HG02610 (cell line): ENCODE data around the gene LPIN2.
"Not testable (repeated sequence)": the region's sequence is repeated elsewhere in the genome, so short reads cannot be mapped to it uniquely, and the experiment has no call there.

Experiments used
- ATAC-seq: cut with Tn5 transposase; IDR thresholded peaks from one replicate; pipeline ENCODE4 v1.9.1; 2021; ENCODE audit warnings: mild to moderate bottlenecking, moderate library complexity; ENCODE audit not compliant: unreplicated experiment

The LPIN2 gene

DNA sequence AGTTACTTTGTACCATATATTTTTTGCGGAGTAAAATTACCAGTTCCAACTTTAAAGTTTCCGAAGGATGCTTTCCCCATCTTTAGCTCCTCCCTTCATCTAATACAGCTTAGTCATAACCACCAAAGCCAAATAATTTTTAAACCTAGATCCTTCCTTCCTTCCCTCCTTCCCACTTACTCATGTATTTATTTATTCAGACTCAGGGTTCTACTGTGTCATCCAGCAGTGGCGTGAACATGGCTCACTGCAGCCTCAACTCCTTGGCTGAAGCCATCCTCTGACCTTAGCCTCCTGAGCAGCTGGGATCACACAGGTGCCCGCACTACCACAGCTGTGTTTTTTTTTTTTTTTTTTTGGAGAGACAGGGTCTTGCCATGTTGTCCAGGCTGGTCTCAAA, 4.4 kb downstream of the LPIN2 start:
- no peak for ATAC-seq

DNA sequence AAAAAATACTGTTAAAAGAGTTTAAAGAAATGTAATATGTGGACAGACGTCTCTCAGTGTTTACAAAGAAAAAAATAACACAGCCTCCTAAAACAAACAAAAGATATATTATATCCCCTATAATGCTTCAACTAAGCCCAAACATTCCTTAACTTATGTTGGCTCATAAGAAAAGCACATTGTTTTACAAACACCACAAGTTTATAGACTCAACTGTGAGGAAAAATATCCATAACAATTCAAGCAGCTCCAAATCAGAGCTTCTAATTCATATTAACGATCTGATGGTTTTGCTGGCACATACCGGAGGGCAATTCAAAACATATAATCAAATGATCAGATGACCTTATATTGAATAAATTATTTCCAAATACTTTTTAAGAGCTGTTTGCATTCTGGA, 5.5 kb downstream of the LPIN2 start:
- no peak for ATAC-seq

DNA sequence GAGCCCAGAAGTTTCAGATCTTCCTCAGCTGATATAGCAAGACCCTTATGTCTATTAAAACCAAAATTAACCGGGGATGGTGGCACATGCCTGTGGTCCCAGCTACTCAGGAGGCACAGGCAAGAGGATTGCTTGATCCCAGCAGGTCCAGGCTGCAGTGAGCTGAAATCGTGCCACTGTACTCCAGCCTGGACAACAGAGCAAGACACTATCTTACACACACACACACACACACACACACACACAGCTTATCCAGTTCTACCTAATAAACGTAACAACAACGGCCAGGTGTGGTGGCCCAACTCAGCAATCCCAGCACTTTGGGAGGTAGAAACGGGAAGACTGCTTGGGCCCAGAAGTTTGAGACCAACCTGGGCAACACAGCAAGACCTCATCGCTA, 7.5 kb downstream of the LPIN2 start:
- no peak for ATAC-seq

DNA sequence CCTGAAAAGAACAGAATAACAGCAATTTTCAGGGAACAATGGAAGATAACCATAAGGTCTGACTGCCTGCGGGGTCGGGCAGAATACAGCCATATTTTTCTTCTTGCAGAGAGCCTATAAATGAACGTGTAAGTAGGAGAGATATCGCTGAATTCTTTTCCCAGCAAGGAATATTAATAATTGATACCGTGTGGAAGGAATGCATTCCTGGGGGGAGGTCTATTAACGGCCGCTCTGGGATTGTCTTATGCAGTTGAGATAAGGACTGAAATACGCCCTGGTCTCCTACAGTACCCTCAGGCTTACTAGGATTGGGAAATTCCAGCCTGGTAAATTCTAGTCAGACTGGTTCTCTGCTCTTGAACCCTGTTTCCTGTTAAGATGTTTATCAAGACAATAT, 9.2 kb downstream of the LPIN2 start:
- not testable (repeated sequence) for ATAC-seq

DNA sequence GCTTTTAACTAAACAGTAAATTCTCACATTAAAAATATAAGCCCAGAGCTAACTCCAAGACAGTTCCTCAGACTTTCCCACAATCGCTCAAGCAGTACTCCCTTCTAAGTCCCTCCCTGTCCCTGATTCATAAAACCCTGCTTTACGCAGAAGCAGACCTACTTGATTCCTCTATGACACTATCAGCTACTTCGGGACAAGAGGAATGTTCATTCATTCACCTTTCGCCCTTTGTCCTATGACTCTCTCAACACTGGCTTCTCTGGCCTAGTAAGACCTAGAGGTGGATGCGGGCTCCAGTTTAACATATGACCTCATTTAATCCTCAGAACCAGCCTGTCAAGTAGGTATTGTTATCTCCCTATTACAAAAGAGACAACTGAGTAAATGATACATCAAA, 10.2 kb downstream of the LPIN2 start:
- ATAC-seq, result no peak

DNA sequence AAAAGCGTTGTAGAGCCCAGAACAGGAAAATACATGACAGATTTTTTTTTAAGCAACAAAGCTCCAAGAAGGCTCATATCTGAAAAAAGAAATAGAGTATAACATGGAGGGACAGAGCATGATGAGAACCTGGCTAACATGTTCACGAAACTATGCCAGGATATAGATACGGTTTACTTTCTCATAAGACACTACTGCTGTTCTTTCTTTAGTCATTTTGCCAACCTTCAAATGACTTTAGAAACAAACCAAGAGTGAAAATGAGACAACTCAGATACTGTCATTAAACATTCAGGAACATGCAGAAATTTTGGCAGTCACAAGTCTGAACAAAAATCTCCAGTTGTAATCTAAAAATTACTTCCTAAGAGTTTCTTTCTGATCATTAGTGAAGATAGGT, 14.3 kb downstream of the LPIN2 start:
- ATAC-seq, result no peak

DNA sequence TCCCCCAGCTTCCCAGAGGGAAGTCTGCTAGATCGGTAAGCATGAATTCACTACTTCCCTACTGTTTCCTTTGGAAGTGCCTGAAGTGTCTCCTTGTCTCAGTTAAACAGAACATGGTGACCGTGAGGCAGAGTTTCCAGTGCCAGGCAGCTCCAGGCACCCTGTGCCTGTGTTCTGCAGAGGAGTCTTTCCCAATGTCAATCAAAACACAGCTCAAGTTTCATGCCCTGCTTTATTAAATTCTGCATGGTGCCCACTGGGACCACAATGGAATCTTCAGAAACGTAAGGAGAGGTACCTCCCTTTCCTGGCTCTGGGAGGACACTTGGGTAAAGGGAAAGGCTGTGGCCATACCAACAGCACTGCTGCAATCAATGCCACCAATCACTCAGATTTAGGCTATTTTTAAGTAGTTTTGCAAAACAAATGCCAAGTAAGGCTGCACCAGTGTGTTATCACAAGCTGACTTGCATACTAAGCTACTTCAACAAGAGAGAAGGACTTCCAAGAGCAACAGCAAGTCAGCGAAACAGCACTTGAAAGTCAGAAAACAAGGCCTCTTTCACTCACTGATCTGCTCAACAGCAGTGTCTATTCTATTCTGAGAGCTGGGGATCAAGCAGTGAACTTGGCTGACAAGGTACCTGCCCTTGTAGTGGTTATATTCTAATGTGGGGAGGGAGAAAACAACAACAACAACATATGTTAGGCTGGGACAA, 14.9 kb downstream of the LPIN2 start:
- ATAC-seq, result no peak

DNA sequence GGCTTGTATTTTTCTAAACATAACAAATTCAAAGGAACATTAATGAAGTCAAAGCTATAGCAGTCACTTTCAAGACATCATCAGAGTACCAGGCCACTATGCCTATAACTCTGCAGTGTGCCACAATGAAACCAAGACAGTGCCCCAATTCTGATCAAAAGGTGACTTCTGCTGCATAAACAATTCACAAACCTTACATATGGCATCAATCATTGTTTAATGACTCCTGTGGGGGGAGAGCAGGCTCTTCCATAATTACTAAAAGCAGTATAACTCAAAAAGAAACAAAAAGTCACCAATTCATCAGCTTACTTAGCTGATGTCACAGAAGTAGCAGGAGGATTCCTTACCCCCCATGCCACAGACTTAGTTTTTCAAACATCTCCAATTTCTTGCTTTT, 15.5 kb downstream of the LPIN2 start:
- ATAC-seq, result no peak

DNA sequence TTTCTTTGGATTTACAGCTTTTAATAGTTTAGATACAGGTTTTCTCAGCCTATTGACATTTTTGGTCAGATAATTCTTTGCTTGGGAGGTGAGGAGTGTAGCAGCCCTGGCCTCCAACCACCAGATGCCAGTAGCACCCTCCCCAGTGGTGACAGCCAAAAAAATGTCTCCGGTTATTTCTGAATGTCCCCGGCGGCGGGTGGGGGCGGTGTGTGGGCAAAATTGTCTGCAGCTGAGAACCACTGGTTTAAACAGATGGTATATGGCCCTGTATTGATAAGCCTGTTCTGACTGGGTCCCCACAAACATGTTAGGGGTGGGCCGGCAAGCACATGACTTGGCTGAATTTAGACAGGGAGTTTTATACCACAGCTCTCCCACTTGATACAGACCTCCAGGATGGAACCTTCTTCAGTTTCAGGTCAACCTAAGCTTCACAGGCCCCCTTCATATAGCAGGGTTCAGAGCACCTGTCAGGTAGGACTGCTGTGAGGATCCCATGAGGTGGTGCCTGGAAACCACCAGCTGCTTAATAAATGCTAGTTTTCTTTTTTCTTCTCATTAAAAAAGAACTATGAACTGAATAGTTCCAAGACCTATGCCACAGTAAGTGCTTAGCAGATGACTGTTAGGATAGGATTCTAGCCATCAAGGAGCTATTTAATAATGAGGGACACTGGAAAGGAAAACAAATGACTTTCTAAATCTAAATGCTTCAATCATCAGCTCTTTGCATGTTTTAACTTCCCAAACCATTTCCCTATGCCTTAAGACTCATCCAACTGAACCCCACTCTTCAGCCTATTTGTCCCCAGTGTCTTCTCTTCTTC, 18.1 kb downstream of the LPIN2 start:
- peak; percentile 81 for ATAC-seq

DNA sequence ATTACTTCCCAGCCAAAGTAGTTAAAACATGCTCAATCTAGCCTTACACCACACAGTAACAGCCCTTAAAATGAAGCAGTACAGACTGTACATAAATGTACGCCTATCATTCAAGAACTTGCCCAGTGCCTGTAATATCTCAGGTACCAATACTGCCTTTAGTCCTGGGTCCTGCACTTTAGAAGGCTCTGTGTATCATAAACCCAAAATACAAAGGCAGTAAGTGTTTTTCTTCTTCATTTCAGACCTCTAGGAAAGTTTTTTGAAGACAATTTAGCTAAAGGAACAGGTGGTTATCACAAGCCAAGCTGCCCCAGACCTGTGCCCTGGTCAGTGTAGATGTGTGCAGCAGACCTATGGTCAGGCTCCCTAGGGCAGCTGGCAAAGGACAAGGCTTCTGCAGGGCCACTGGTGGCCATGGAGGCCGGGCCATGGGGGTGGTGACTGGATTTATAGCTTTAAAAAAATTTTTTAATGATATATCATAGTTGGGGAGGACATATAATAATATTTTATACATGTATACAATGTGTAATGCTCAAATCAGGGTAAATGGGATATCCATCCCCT, 18.8 kb downstream of the LPIN2 start:
- no peak for ATAC-seq

DNA sequence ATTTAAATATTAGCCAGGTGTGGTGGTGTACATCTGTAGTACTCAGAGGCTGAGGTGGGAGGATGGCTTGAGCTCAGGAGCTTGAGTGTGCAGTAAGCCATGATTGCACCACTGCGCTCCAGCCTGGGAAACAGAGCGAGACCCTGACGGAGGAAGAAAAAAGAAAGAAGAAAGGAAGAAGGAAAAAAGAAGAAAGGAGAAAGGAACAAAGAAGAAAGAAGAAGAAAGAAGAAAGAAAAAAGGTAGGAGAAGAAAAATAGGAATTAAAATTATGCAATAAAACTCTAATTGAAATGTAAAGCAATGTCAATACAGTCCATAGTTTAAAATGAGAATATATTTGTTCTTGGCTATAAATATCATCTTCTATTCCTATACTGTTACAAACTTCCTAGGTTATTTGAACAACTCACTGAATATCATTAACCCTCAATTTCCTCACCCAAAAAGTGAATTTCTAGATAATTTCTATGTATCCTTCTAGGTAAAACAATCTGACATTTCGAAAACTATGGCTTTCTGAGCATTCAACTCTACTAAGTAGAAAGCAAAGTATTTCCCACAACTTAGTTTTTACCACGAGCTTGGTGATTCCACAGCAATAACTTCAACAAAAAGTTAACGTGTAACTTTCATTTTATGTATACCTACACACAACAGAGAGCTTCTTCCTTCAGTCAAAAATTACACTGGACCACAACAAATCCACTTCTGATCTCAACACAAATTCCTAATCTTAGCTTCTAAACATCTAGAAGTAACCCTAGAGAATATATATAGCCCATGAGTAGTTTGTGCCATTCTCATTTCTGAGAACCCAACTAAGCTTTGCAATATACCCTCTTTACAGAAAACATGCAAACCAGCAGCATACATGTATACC, 19.7 kb downstream of the LPIN2 start:
- no peak for ATAC-seq

DNA sequence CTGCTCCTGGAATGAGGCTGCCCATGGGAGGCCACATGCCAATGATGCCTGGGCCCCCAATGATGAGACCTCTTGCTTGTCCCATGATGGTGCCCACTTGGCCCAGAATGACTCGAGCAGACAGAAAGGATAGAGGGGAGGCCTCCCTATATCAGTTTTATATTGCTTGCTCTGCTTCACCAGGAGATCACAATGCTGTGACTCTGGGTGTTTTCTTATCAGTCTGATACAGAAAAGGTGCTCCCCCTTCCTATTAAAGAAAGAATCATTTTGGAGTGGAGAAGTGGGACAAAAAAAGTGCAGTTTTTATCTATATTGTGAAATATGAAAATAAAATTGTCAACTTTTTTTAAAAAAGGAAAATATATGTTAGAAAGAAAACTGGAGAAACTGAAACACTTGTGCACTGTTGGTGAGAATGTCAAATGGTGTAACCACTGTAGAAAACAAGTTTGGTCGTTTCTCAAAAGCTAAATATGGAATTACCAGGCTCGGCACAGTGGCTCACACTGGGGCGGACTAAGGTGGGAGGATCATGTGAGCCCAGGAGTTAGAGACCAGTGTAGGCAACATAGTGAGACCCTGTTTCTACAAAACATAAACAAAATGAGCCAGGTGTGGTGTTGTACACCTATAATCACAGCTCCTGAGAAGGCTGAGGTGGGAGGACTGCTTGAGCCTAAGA, 21.8 kb downstream of the LPIN2 start:
- no peak for ATAC-seq

DNA sequence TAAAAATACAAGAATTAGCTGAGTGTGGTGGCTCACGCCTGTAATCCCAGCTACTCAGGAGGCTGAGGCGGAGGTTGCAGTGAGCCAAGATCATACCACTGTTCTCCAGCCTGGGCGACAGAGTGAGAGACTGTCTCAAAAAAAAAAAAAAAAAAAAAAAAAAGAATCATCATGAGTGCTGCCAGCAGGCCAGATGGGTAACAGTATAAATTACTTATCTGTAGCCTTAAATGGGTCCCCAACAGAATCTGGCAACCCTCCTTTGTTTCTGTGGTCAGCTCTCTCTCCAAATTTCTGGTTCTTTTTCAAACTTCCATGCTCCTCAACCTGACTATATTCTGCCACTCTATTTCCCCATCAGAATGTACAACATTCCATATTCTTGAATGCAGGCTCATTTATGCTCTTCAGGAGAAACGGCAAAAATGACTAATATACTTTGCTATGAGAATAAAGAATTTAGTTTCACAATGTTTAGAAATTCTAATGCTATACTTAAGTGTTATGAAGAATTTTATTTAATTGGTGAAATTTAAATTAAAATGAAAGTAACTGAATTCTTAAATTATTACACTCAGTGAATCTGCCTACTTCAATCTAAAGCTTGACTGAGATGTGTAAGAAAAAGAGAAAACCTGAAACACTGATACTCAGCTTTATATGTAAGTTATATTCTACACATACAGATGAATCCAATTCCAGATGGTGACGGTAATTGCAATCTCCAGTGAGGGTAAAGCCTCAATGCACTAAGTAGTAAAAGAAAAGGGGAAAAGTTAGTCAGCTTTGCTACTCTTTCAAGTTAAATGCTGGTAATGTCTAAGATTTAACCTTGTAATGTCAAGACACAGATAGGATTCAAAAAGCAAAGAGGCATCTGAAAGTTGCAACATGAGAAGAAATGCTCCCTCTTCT, 24.8 kb downstream of the LPIN2 start:
- ATAC-seq, result no peak

DNA sequence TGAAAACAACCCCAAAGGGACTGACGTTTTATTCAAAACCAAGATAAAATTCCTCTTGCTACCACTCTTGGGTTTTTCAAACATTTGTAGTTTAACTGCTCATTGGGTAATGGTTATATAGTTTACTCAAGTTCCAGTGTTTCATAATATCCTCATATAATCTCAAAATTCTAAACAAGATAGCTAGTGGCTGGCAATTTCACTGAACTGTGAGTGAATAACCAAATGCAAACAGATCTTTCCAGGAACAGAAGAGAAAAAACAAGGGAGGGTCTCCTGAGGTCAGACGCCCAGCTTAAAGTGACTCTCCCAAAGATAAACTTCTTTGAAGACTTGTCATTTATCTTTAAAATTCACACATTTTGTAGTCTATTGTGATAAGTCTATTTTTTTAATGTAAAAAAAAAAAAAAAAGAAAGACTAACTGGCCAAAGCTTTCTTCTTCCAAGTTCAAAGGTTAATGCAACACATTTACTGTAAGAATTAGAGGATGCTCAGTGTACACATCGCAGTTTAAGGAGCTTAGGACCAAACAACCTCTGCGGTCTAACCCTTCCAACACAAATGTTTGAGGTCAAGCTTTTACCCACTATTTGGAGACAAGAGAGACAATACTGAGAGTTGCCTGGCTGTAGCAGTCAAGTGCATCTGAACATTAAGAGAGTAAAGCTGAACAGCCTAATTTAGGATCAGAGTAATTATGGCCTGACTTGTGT, 26.6 kb downstream of the LPIN2 start:
- no peak for ATAC-seq

DNA sequence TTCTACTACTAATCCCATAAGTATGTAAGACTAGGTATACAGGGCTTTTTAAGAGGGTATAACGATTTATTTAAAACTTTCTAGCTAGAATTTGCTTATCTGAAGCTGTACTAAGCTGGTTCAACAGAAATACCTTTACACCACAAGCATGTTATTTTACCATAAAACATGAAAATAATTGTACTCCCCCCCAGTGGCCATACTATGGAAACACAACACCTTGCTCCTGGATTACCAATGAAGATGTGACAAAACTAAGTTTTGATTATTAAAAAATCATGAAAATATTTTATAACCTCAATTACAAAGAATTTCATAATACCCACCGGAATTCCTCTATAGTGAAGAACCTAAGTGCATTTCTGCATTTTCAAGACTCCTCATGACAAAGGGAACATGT, 27.3 kb downstream of the LPIN2 start:
- ATAC-seq, result peak; percentile 48

DNA sequence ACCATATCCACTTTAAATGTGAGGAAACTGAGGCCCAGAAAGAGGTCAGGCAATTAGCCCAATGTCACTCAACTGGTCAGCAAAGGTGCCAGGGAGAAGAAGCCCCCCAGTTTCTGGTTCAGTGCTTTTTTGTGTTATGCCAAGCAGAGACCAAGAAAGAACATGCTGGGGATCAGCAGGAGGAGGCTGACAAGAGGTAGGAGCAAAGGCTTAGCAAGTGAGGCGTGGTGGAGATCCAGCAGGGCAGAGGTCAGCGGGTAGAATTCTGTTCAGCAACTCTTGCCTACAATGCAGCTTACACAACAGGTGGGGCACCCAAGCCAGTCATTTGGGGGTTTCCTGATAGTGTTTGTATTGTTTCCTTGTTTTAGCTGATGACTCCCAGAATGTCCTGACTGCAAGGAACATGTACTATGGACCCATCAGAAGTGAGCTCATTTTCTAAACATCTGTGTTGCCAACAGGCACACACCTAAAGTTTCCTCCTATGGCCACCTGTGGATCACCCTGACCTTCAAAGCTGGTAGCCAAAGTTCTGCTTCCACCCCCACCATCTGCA, 28.2 kb downstream of the LPIN2 start:
- ATAC-seq, result no peak

DNA sequence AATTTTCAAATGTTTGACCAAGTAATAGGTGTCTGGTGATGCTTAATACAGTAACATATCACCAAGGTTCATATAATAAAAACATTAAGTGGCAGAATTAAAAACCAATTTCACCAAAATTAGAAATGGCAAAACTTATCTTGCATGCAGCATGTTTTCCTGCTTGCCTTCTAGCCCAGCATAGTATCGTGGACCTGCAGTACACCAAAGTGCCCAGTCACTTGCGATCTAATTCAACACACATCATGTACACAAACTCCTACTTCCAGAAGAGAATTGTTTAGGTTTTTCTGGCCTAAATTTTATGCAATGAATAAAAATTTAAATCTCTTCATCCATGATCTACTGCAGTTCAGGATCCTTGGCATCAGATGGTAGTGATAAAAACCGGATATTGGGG, 28.9 kb downstream of the LPIN2 start:
- ATAC-seq, result no peak

DNA sequence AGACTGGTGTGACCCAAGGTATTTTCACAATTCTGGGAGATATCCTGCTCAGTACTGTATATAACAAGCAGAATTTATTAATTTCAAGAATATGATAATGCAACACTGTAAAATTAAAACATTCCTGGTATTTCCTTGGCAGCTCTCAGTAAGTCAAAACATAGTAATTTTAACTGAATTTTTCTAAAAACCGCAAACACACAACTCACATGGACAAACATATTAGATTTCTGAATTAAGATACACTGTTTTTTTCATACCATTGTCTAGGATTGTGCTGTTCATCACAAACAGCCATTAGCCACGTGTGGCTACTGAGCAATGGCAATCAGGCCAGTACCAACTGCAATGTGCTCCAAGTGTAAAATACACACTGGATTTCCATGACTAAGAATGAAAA, 29.6 kb downstream of the LPIN2 start:
- no peak for ATAC-seq
